MM.1S (cell line): ENCODE results near the gene TNS2.

ENCODE experiments used
- DNase-seq: peaks from one replicate; pipeline ENCODE4 v3.0.0-alpha.2; 2015
- H2AFZ ChIP-seq: fragments of 300-600 bp; sonication (generic); 2 replicates; pipeline ENCODE4 v1.6.0; 2016; ENCODE audit warnings: antibody characterized with exemption, low read length
- H3F3A ChIP-seq: fragments of 300-600 bp; sonication (generic); 2 replicates; pipeline ENCODE4 v1.6.1; 2016; ENCODE audit warnings: mild to moderate bottlenecking, antibody characterized with exemption, low read length, moderate library complexity, mixed read lengths; ENCODE audit not compliant: insufficient read depth
- H3K27ac ChIP-seq: fragments of 300-600 bp; sonication (generic); 2 replicates; pipeline ENCODE4 v1.5.1; 2016; ENCODE audit warnings: mild to moderate bottlenecking, low read length
- H3K27me3 ChIP-seq: fragments of 300-600 bp; sonication (generic); replicated peaks from 2 replicates; pipeline ENCODE4 v1.6.0; 2016; ENCODE audit warnings: low read length; ENCODE audit not compliant: insufficient read depth
- H3K36me3 ChIP-seq: fragments of 300-600 bp; sonication (generic); replicated peaks from 2 replicates; pipeline ENCODE4 v1.6.1; 2016; ENCODE audit warnings: mild to moderate bottlenecking, low read length, mixed read lengths; ENCODE audit not compliant: insufficient read depth
- H3K4me1 ChIP-seq: fragments of 300-600 bp; sonication (generic); 2 replicates; pipeline ENCODE4 v1.6.1; 2016; ENCODE audit warnings: low read length, mixed read lengths
- H3K4me2 ChIP-seq: fragments of 300-600 bp; sonication (generic); 2 replicates; pipeline ENCODE4 v1.6.0; 2016; ENCODE audit warnings: low read depth, low read length
- H3K4me3 ChIP-seq: fragments of 300-600 bp; sonication (generic); 2 replicates; pipeline ENCODE4 v1.5.1; 2016; ENCODE audit warnings: low read length, mixed read lengths
- H3K79me2 ChIP-seq: fragments of 300-600 bp; sonication (generic); 2 replicates; pipeline ENCODE4 v1.6.1; 2016; ENCODE audit warnings: mixed run types, low read length, mixed read lengths
- H3K9ac ChIP-seq: fragments of 300-600 bp; sonication (generic); 2 replicates; pipeline ENCODE4 v1.6.1; 2016; ENCODE audit warnings: low read length, mixed read lengths
- H3K9me2 ChIP-seq: fragments of 300-600 bp; sonication (generic); replicated peaks from 2 replicates; pipeline ENCODE4 v1.6.1; 2016; ENCODE audit warnings: mild to moderate bottlenecking, low read length, mixed read lengths; ENCODE audit not compliant: insufficient read depth
- H3K9me3 ChIP-seq: fragments of 300-600 bp; sonication (generic); replicated peaks from 2 replicates; pipeline ENCODE4 v1.6.1; 2016; ENCODE audit warnings: mild to moderate bottlenecking, low read length, mixed read lengths; ENCODE audit not compliant: insufficient read depth
- H4K20me1 ChIP-seq: fragments of 300-600 bp; sonication (generic); 2 replicates; pipeline ENCODE4 v1.6.1; 2016; ENCODE audit warnings: mild to moderate bottlenecking, low read length, moderate library complexity, mixed read lengths; ENCODE audit not compliant: insufficient read depth
- CTCF ChIP-seq: fragments of 300-600 bp; sonication (generic); IDR thresholded peaks from 2 replicates; pipeline ENCODE4 v1.5.1; 2016; ENCODE audit warnings: antibody characterized with exemption, low read length, mixed read lengths
- EZH2 ChIP-seq: fragments of 300-600 bp; sonication (generic); optimal IDR thresholded peaks from 2 replicates; pipeline ENCODE3; 2017; ENCODE audit warnings: low read depth, mild to moderate bottlenecking, antibody characterized with exemption, low read length, mixed read lengths
- EZH2phosphoT487 ChIP-seq: fragments of 300-600 bp; sonication (generic); IDR thresholded peaks from 2 replicates; pipeline ENCODE4 v1.6.1; 2018; ENCODE audit warnings: antibody characterized with exemption, low read length

TNS2 gene

GRCh38 chr12:53113951-53114350 is 64.1 kb downstream of the TNS2 start:
- H3K79me2 ChIP-seq: no peaks in the 10 kb centered on the region
- H3K27me3 ChIP-seq: no peaks in the 10 kb centered on the region
- H3K4me1 ChIP-seq: no peaks in the 10 kb centered on the region
- no peaks in the 10 kb centered on the region for H3K36me3 ChIP-seq
- no peaks in the 10 kb centered on the region for H3F3A ChIP-seq
- no peak overlapping the region for H3K9ac ChIP-seq
- no peaks in the 10 kb centered on the region for H3K9me2 ChIP-seq
- H3K4me3 ChIP-seq: no peak overlapping the region
- TF ChIP-seq EZH2phosphoT487 (no peak), EZH2 (no peak), CTCF (no peak)
- no peaks in the 10 kb centered on the region for H3K9me3 ChIP-seq
- no peak overlapping the region for H3K4me2 ChIP-seq
- no peak overlapping the region for H3K27ac ChIP-seq
- H2AFZ ChIP-seq: no peak overlapping the region
- DNase-seq: no peak
- no peaks in the 10 kb centered on the region for H4K20me1 ChIP-seq
